H1 (cell line): Measurements from ENCODE around the gene SLC9A7. TPM values are rescaled to one million over a fixed set of nuclear protein-coding genes. Genes with fewer than 3 reads are reported as not detected.

Source experiments
- CTCF ChIA-PET: fragments of 300-600 bp; sonication (Branson Sonifier 250); formaldehyde crosslinking; loops from one replicate; lab custom pipeline; 2021; ENCODE audit not compliant: partially characterized antibody; lab: Charles Lee
- POLR2A ChIA-PET: fragments of 300-600 bp; sonication (Branson Sonifier 250); formaldehyde crosslinking; loops from one replicate; lab custom pipeline; 2021; ENCODE audit warnings: inconsistent platforms; ENCODE audit not compliant: partially characterized antibody; lab: Charles Lee
- DNase-seq, 2 experiments: peaks; one replicate each; pipeline versions ENCODE4 v3.0.0 to v3.0.0-alpha.2; 2010 to 2022; ENCODE audit warnings: low spot score in 2 of 2, low read depth in 1 of 2, mixed read lengths in 1 of 2
- FAIRE-seq: peaks from 2 replicates; lab custom pipeline; 2011; peaks lifted over from hg19 to GRCh38; lab: Jason Lieb, UNC
- H2AFZ ChIP-seq: 2 replicates; pipeline ENCODE4 v1.8.1; 2012; ENCODE audit warnings: low read length, inconsistent platforms
- H2AK5ac ChIP-seq: 2 replicates; pipeline ENCODE4 v1.6.1; 2013; ENCODE audit warnings: low read depth, low read length
- H2BK120ac ChIP-seq: replicated peaks from 2 replicates; pipeline ENCODE3; 2013; ENCODE audit warnings: low read depth, low read length, inconsistent platforms
- H2BK12ac ChIP-seq: 2 replicates; pipeline ENCODE4 v1.6.1; 2013; ENCODE audit warnings: low read depth, low read length
- H2BK15ac ChIP-seq: 2 replicates; pipeline ENCODE4 v1.6.1; 2013; ENCODE audit warnings: low read length
- H2BK20ac ChIP-seq: 2 replicates; pipeline ENCODE4 v1.6.1; 2013; ENCODE audit warnings: low read length
- H2BK5ac ChIP-seq: 2 replicates; pipeline ENCODE4 v1.6.1; 2013; ENCODE audit warnings: low read depth, low read length
- H3K14ac ChIP-seq: 2 replicates; pipeline ENCODE4 v1.6.1; 2013; ENCODE audit warnings: inconsistent platforms; ENCODE audit not compliant: insufficient read length
- H3K18ac ChIP-seq: 2 replicates; pipeline ENCODE4 v1.6.1; 2013; ENCODE audit warnings: low read length; ENCODE audit errors: extremely low read depth
- H3K23ac ChIP-seq: 2 replicates; pipeline ENCODE4 v1.6.1; 2013; ENCODE audit warnings: inconsistent platforms; ENCODE audit not compliant: insufficient read length
- H3K23me2 ChIP-seq: 2 replicates; pipeline ENCODE4 v1.6.1; 2013; ENCODE audit warnings: low read depth, low read length
- H3K27ac ChIP-seq: 2 replicates; pipeline ENCODE4 v1.6.1; 2011; ENCODE audit warnings: low read depth, low read length, inconsistent platforms
- H3K27me3 ChIP-seq, 4 experiments: replicated peaks in 1 of 4; 1 replicate in 1 of 4; 2 replicates in 3 of 4; pipeline versions ENCODE4 v1.6.1 to v1.8.1; 2011 to 2013; ENCODE audit warnings: low read length in 3 of 4, mild to moderate bottlenecking in 3 of 4, inconsistent platforms in 2 of 4, mixed read lengths in 2 of 4, moderate library complexity in 1 of 4; ENCODE audit not compliant: control insufficient read depth in 3 of 4, insufficient read depth in 3 of 4; ENCODE audit errors: extremely low read depth in 1 of 4
- H3K36me3 ChIP-seq, 4 experiments: 2 replicates each; pipeline versions ENCODE4 v1.6.1 to v1.8.1; 2011 to 2013; ENCODE audit warnings: mild to moderate bottlenecking in 4 of 4, low read length in 3 of 4, moderate library complexity in 2 of 4, control low read depth in 1 of 4, inconsistent platforms in 1 of 4; ENCODE audit not compliant: insufficient read depth in 4 of 4, control insufficient read depth in 2 of 4
- H3K4ac ChIP-seq: replicated peaks from 2 replicates; pipeline ENCODE3; 2013; ENCODE audit warnings: low read length, low read depth, mixed read lengths, inconsistent platforms; ENCODE audit not compliant: insufficient read length
- H3K4me1 ChIP-seq, 4 experiments: replicated peaks in 1 of 4; 1 replicate in 1 of 4; 2 replicates in 3 of 4; pipeline versions ENCODE4 v1.6.1 to v1.8.1; 2011 to 2013; ENCODE audit warnings: low read length in 3 of 4, inconsistent platforms in 2 of 4, mixed read lengths in 1 of 4; ENCODE audit not compliant: insufficient read depth in 4 of 4, control insufficient read depth in 3 of 4
- H3K4me2 ChIP-seq, 2 experiments: 2 replicates each; pipeline versions ENCODE4 v1.6.1 to v1.8.1; 2011 to 2013; ENCODE audit warnings: low read depth in 2 of 2, low read length in 2 of 2, control low read depth in 1 of 2, inconsistent platforms in 1 of 2, mild to moderate bottlenecking in 1 of 2; ENCODE audit not compliant: insufficient read depth in 1 of 2
- H3K4me3 ChIP-seq, 4 experiments: fragments of 200-600, 300-600 bp in 1 of 4; sonication (generic), shearing (Covaris generic), sonication (Bioruptor Twin) in 1 of 4; 2 replicates each; pipeline versions ENCODE4 v1.5.1 to v1.8.1; 2011 to 2016; ENCODE audit warnings: low read length in 4 of 4, low read depth in 3 of 4, control low read depth in 2 of 4, inconsistent platforms in 2 of 4, mild to moderate bottlenecking in 2 of 4, mixed read lengths in 1 of 4, moderate library complexity in 1 of 4; ENCODE audit not compliant: insufficient read depth in 2 of 4; ENCODE audit errors: extremely low read depth in 1 of 4
- H3K56ac ChIP-seq: replicated peaks from 2 replicates; pipeline ENCODE3; 2013; ENCODE audit warnings: low read depth, mild to moderate bottlenecking, mixed read lengths, low read length, inconsistent platforms; ENCODE audit not compliant: insufficient read length
- H3K79me1 ChIP-seq: 2 replicates; pipeline ENCODE4 v1.6.1; 2013; ENCODE audit warnings: low read depth, low read length, control low read depth
- H3K79me2 ChIP-seq, 2 experiments: 2 replicates each; pipeline versions ENCODE4 v1.6.1 to v1.8.1; 2012 to 2013; ENCODE audit warnings: low read length in 2 of 2, mild to moderate bottlenecking in 2 of 2, inconsistent platforms in 1 of 2; ENCODE audit not compliant: insufficient read depth in 2 of 2, control insufficient read depth in 1 of 2
- H3K9ac ChIP-seq, 4 experiments: replicated peaks in 1 of 4; 1 replicate in 1 of 4; 2 replicates in 3 of 4; pipeline versions ENCODE4 v1.6.1 to v1.8.1; 2011 to 2013; ENCODE audit warnings: low read depth in 3 of 4, low read length in 3 of 4, control low read depth in 2 of 4, mild to moderate bottlenecking in 2 of 4, moderate library complexity in 2 of 4, inconsistent platforms in 1 of 4; ENCODE audit errors: extremely low read depth in 1 of 4
- H3K9me3 ChIP-seq, 2 experiments: 2 replicates each; pipeline versions ENCODE4 v1.6.1 to v1.8.1; 2012 to 2013; ENCODE audit warnings: mild to moderate bottlenecking in 2 of 2, moderate library complexity in 2 of 2, control low read depth in 1 of 2, inconsistent platforms in 1 of 2, low read depth in 1 of 2, low read length in 1 of 2, mixed read lengths in 1 of 2; ENCODE audit not compliant: insufficient read depth in 2 of 2
- H4K20me1 ChIP-seq, 2 experiments: replicated peaks in 1 of 2; 2 replicates each; pipeline versions ENCODE3 to v1.8.1; 2011 to 2013; ENCODE audit warnings: inconsistent platforms in 2 of 2, low read length in 2 of 2, mild to moderate bottlenecking in 1 of 2; ENCODE audit not compliant: insufficient read depth in 2 of 2, control insufficient read depth in 1 of 2
- H4K5ac ChIP-seq: 2 replicates; pipeline ENCODE4 v1.6.1; 2013; ENCODE audit warnings: low read length, low read depth, mixed read lengths, inconsistent platforms; ENCODE audit not compliant: insufficient read length
- H4K8ac ChIP-seq: 2 replicates; pipeline ENCODE4 v1.8.0; 2013; ENCODE audit warnings: mild to moderate bottlenecking, moderate library complexity, low read length, inconsistent platforms; ENCODE audit not compliant: insufficient read depth; ENCODE audit errors: extremely low read depth
- H4K91ac ChIP-seq: replicated peaks from 2 replicates; pipeline ENCODE3; 2013; ENCODE audit warnings: low read length, mixed read lengths, inconsistent platforms; ENCODE audit not compliant: insufficient read length
- ATF3 ChIP-seq: IDR thresholded peaks from 2 replicates; pipeline ENCODE4 v1.6.1; 2011; ENCODE audit warnings: low read depth, mild to moderate bottlenecking, low read length; ENCODE audit not compliant: insufficient read depth
- BACH1 ChIP-seq: IDR thresholded peaks from 2 replicates; pipeline ENCODE4 v1.6.1; 2012; ENCODE audit warnings: low read length, improper control_type of control experiment
- RBBP5 ChIP-seq: IDR thresholded peaks from 2 replicates; pipeline ENCODE4 v1.7.1; 2012; ENCODE audit warnings: low read depth, mild to moderate bottlenecking, inconsistent platforms, low read length, moderate library complexity, borderline replicate concordance
- SIRT6 ChIP-seq: IDR thresholded peaks from one replicate; pipeline ENCODE4 v1.7.1; 2012; ENCODE audit warnings: low read length, inconsistent platforms
- SIX5 ChIP-seq: IDR thresholded peaks from 2 replicates; pipeline ENCODE4 v1.6.1; 2011; ENCODE audit warnings: mild to moderate bottlenecking, low read depth, low read length
- SUZ12 ChIP-seq: fragments of 200-600 bp; sonication (generic); IDR thresholded peaks from 2 replicates; pipeline ENCODE4 v1.6.1; 2012; ENCODE audit warnings: mild to moderate bottlenecking, inconsistent platforms, low read length, moderate library complexity, mixed read lengths
- TEAD4 ChIP-seq: IDR thresholded peaks from 2 replicates; pipeline ENCODE4 v1.6.1; 2012; ENCODE audit warnings: low read depth, low read length, inconsistent platforms, mixed read lengths
- USF2 ChIP-seq: IDR thresholded peaks from 2 replicates; pipeline ENCODE4 v1.6.1; 2011; ENCODE audit warnings: low read length, improper control_type of control experiment
- WGBS, 2 experiments: shearing (Covaris generic) in 1 of 2; methylation state at CpG; one replicate each; pipeline versions ENCODE4 v1.1.6 to v1.1.7; 2013 to 2015; ENCODE audit warnings: low lambda C conversion rate in 2 of 2, mixed read lengths in 2 of 2, inconsistent platforms in 1 of 2, low coverage in 1 of 2, missing lambda C conversion rate in 1 of 2; ENCODE audit not compliant: insufficient replicate concordance in 2 of 2, insufficient coverage in 1 of 2, insufficient read length in 1 of 2; ENCODE audit errors: extremely low coverage in 1 of 2, missing lambda C conversion rate in 1 of 2; 5-methylcytosine and 5-hydroxymethylcytosine counted together
- polyA plus RNA-seq, 7 experiments: library from polyadenylated mRNA; depleted of rRNA in 3 of 7; stranded (reverse) in 5 of 7; unstranded in 2 of 7; fragments of >200 nt in 5 of 7; fragments of 200-250 nt in 2 of 7; gene quantifications; 1 replicate in 5 of 7; 2 replicates in 1 of 7; 4 replicates in 1 of 7; pipeline versions ENCODE4 v1.2.1 to v1.2.3, GENCODE V29; 2011 to 2013; ENCODE audit warnings: missing spikeins in 2 of 7, mixed read lengths in 2 of 7
- total RNA-seq: library from RNA; stranded (reverse); fragmentation: NEBNext Ultra II Directional; extraction: Animal tissue kit (Norgen Biotek cat#: 25700); gene quantifications from 2 replicates; pipeline ENCODE4 v1.2.1, GENCODE V29; 2021

The SLC9A7 gene
- total and polyA plus RNA-seq, 2 of the 8 experiments (the other 6 are each of a cell fraction or from before 2014, with no cell fraction given), result 6.7 to 17.2 TPM

- CTCF ChIA-PET, result interaction anchor here (1.1 kb wide), 1 partner anchor 86 kb away, joined by 3 read pairs; no protein-coding TSS in a partner anchor
- FAIRE-seq (no peak), DNase-seq (no peak)
- H4K91ac ChIP-seq, result no peak overlapping the region
- no peak overlapping the region for H2BK15ac ChIP-seq
- H3K18ac ChIP-seq, result no peak overlapping the region
- no peak overlapping the region for H3K27ac ChIP-seq
- H3K4me1 ChIP-seq, result peaks cover 0 to 10% (median 1%) of the 10 kb centered on the region in 4 experiments; a peak in 3 of 7 replicates
- H4K5ac ChIP-seq, result no peak overlapping the region
- no peak overlapping the region for H3K4ac ChIP-seq
- H3K23ac ChIP-seq, result no peak overlapping the region
- H3K36me3 ChIP-seq, result no peaks in the 10 kb centered on the region
- no peak overlapping the region for H2BK20ac ChIP-seq
- H3K27me3 ChIP-seq, result no peaks in the 10 kb centered on the region; a peak in 1 of 7 replicates
- H4K8ac ChIP-seq, result no peak overlapping the region
- no peak overlapping the region for H2BK12ac ChIP-seq
- H3K4me3 ChIP-seq, result no peak overlapping the region
- H3K79me1 ChIP-seq, result no peaks in the 10 kb centered on the region
- no peak overlapping the region for H3K4me2 ChIP-seq
- peaks cover 6% of the 10 kb centered on the region for H3K23me2 ChIP-seq
- 73% methylated on average over 5 of the region's 10 CpGs; no CpG with 5 or more reads in 1 of the 2 experiments for WGBS, 2 experiments
- H3K9ac ChIP-seq, result no peak overlapping the region
- no peak overlapping the region for H2AFZ ChIP-seq
- peaks cover 0 to 4% of the 10 kb centered on the region in 2 experiments for H4K20me1 ChIP-seq
- H2BK5ac ChIP-seq, result no peak overlapping the region
- H3K9me3 ChIP-seq, result no peaks in the 10 kb centered on the region
- H2AK5ac ChIP-seq, result no peak overlapping the region
- no peak overlapping the region for H2BK120ac ChIP-seq
- POLR2A ChIA-PET, result interaction anchor here (1.5 kb wide), 1 partner anchor 20 kb away, joined by 4 read pairs; no protein-coding TSS in a partner anchor
- no peak overlapping the region for H3K56ac ChIP-seq
- H3K79me2 ChIP-seq, result peaks cover 0 to 14% of the 10 kb centered on the region in 2 experiments; a peak in 2 of 4 replicates
- no peak overlapping the region for H3K14ac ChIP-seq
- TF ChIP-seq ATF3, result no peak
- no peak for TF ChIP-seq RBBP5
- TF ChIP-seq SUZ12, result no peak
- TF ChIP-seq SIRT6, result no peak
- no peak for TF ChIP-seq USF2
- no peak for TF ChIP-seq TEAD4
- TF ChIP-seq SIX5, result no peak
- no peak for TF ChIP-seq BACH1
These were observed 187.2 kb downstream of the SLC9A7 start for GRCh38 chrX:46571423-46572339.
